ENCODE results near the gene ENOSF1.

The ENOSF1 gene

DNA sequence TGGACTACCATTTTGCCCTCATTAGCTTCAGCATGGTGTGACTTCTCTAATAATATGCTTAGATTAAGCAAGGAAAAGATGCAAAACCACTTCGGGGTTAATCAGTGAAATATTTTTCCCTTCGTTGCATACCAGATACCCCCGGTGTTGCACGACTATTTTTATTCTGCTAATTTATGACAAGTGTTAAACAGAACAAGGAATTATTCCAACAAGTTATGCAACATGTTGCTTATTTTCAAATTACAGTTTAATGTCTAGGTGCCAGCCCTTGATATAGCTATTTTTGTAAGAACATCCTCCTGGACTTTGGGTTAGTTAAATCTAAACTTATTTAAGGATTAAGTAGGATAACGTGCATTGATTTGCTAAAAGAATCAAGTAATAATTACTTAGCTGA is 38.7 kb downstream of the ENOSF1 start:
- DNase-seq (ENCODE audit: low read depth in 1 of 2, low spot score in 1 of 2) = no peak

GRCh38 chr18:673317-673716 is 39.1 kb downstream of the ENOSF1 start:
- no peak for DNase-seq (ENCODE audit: low read depth in 1 of 2, low spot score in 1 of 2)

DNA sequence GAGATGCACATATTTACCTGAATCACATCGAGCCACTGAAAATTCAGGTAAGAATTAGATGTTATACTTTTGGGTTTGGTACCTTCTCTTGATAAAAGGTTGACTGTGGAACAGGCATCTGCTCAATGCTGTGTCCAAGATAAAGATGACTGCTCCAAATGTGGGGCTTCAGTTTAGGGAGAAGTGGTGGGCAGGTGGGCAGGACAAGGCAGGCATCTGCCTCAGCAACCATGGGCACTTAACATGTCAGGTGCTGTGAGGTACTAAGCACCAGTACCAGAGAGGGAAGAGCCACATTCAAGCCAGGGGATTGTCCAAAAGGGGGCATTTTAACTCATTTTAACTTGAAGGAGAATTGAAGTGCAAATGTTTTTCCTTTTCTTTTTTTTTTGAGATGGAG is 41.0 kb downstream of the ENOSF1 start:
- no peak for DNase-seq (ENCODE audit: low read depth in 1 of 2, low spot score in 1 of 2)

- DNase-seq (ENCODE audit: low read depth in 1 of 2, low spot score in 1 of 2) = no peak
These were observed 41.9 kb downstream of the ENOSF1 start for GRCh38 chr18:670522-670921.

GRCh38 chr18:669077-669476 is 43.4 kb downstream of the ENOSF1 start:
- DNase-seq (ENCODE audit: low read depth in 1 of 2, low spot score in 1 of 2) = no peak

DNA sequence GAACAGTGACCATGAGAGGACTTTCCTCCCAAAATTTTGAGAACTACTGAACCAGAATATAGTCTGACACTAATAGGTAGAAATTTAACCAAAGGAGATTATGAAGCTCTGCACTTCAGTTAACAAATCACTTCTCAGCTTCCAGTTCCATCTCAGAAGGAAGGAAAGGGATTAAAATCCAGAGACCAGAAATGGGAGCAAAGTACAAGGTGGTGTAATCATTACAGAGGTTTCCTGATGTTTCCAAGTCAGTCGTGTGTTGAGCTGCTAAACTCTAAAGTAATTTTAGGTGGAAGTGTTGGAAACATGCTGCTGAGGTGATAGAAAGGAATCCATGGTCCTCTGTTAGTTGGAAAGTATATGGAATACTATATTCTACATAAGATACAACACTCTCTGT is 44.2 kb downstream of the ENOSF1 start:
- DNase-seq (ENCODE audit: low read depth in 1 of 2, low spot score in 1 of 2) = no peak

GRCh38 chr18:666628-667027 is 45.8 kb downstream of the ENOSF1 start:
- no peak for DNase-seq (ENCODE audit: low read depth in 1 of 2, low spot score in 1 of 2)

- DNase-seq (ENCODE audit: low read depth in 1 of 2, low spot score in 1 of 2) = no peak
These were observed 46.3 kb downstream of the ENOSF1 start for GRCh38 chr18:666177-666576.

GRCh38 chr18:662197-662596 is 50.2 kb downstream of the ENOSF1 start:
- no peak for DNase-seq (ENCODE audit: low read depth in 1 of 2, low spot score in 1 of 2)

DNA sequence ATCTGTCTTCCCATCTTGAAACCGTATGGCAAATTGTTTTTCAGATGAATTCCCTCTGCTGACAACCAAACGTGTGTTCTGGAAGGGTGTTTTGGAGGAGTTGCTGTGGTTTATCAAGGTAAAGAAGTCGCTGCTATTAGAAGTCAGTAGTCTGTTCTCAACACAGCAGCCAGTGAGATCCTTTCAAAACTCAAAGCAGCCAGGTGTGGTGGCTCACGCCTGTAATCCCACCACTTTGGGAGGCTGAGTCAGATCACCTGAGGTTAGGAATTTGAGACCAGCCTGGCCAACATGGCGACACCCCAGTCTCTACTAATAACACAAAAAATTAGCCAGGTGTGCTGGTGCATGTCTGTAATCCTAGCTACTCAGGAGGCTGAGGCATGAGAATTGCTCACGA is 52.8 kb downstream of the ENOSF1 start:
- no peak for DNase-seq (ENCODE audit: low read depth in 1 of 2, low spot score in 1 of 2)

DNA sequence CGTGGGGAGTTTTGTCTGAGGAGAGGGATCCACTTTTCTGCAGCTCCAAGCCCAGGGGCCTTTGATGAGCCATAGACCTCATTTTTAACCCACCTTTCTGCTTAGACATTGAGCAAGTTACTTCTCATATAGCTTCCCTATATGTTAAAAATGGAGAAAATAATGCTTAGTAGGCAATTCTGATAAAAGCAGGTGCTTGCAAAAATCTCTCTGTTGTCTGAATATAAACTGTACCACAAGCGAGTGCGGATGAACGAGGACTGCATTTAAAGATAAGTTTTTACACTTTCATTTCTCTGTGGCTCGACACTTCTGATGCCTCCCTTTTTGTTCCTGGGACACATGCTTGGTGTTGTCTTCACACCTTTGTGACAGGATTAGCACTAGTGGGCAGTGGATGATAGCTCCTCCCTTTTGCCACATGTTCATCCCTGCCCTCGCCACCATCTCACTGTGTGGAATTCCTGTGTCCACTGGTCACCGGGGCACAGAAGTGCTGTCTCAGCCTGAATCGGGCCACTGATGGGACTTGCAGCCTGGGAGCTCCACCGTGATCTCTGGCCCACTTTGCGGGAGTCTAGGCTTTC is 53.4 kb downstream of the ENOSF1 start:
- no peak for DNase-seq (ENCODE audit: low read depth in 1 of 2, low spot score in 1 of 2)

GRCh38 chr18:658001-658946 is 54.2 kb downstream of the ENOSF1 start:
- peak in 1 of 2 donors; percentile 29 for DNase-seq (ENCODE audit: low read depth in 1 of 2, low spot score in 1 of 2)

GRCh38 chr18:657311-658000 is 55.0 kb downstream of the ENOSF1 start, which contains the start of gene TYMS:
TSS of gene TYMS (plus strand) at chr18:657653. CDS start at chr18:657743, 90 bp downstream.
- no peak for DNase-seq (ENCODE audit: low read depth in 1 of 2, low spot score in 1 of 2)

DNA sequence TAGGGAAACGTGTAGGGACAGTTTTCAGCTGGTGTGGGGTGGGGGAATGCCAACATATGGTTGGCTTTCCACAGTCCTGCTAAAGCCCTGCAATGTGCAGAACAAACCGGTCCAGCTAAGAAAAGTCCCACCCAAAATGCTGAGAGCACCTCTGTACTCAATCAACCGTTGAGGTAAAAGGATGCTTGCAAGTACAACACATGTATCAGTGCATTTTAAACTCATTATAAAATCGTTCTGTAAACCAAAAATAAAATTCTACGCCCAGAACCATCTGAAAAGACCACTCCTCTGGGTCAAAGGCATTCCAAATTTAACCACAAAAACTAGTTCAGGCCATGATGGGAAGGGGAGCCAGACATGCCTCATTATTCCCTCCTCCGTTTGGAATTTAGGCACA is 57.0 kb downstream of the ENOSF1 start:
- DNase-seq (ENCODE audit: low read depth in 1 of 2, low spot score in 1 of 2) = no peak

DNA sequence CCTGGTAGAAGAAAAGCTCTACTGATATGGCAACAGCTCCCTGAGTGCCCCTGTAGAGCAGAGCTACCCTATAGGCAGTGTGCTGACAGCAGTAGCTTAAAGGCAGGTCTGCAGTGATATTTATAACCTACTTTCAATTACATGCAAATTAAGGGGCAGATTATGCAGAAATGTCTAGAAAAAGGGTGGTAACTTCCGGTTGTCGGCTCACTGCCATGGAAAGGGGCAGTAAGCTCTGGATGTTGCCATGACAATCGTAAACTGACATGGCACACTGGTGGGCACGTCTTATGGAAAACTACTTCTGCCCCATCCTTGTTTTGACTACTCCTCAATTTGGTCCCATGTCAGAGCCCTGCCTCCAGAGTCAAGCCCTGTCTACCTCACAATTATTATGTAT is 57.8 kb downstream of the ENOSF1 start:
- DNase-seq (ENCODE audit: low read depth in 1 of 2, low spot score in 1 of 2) = no peak

GRCh38 chr18:653512-653911 is 58.9 kb downstream of the ENOSF1 start:
- no peak for DNase-seq (ENCODE audit: low read depth in 1 of 2, low spot score in 1 of 2)

- no peak for DNase-seq (ENCODE audit: low read depth in 1 of 2, low spot score in 1 of 2)
These were observed 60.3 kb downstream of the ENOSF1 start for GRCh38 chr18:652131-652530.

DNA sequence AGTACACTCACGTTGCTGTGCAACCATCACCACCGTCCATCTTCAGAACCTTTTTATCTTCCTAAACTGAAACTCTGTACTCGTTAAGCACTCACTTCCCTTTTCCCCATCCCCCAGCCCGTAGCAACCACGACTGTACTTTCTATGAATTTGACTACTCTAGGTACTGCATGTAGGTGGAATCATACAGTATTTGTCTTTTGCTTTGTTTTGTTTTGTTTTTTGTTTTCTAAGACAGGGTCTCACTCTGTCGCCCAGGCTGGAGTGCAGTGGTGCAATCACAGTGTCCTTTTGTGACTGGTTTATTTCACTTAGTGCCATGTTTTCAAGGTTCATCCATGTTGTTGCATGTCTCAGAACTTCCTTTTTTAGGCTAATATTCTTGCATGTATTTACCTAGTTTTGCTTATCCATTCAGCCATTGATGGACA is 62.0 kb downstream of the ENOSF1 start:
- DNase-seq (ENCODE audit: low read depth in 1 of 2, low spot score in 1 of 2) = no peak

DNA sequence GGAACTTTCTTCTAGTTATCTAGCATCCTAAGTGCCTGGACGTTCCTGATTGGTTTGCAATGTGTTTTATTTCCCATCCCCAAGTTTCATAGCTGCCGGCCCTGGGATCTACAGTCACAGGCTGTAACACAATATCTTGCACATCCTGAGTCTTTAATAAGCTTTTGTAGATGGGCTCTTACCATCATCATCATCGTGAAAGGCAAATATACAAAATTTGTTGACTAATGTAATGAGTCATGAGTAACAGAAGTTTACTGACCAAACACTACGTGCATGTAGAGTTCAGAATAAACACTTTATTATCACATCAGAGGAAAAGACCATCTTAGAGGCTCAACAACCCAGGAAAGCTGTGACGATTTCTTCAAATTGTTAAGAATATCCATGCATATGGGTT is 63.1 kb downstream of the ENOSF1 start:
- no peak for DNase-seq (ENCODE audit: low read depth in 1 of 2, low spot score in 1 of 2)

DNA sequence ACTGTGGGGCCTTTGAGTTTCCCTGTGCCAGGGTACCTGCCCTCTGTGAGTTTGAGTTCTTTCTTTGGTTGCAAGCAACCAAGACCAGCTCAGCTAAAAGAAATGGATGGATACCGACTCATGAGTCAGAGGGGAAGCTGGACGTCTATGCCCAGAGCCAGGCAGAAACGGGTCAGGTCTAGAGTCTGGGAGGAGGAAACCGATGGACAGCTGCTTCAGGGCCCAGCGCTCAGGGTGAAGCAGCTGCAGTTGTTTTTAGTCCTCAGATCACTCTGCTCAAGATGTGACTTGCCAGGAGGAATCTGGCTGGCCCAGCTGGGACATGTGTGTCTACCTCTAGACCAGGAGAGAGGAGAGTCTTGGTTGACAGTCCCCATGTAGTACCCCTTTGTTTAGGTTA is 65.1 kb downstream of the ENOSF1 start:
- DNase-seq (ENCODE audit: low read depth in 1 of 2, low spot score in 1 of 2) = no peak

GRCh38 chr18:644395-645004 is 67.9 kb downstream of the ENOSF1 start:
- DNase-seq (ENCODE audit: low read depth in 1 of 2, low spot score in 1 of 2) = no peak

- no peak for DNase-seq (ENCODE audit: low read depth in 1 of 2, low spot score in 1 of 2)
These were observed 71.2 kb downstream of the ENOSF1 start for GRCh38 chr18:641224-641623.
